BJ (cell line): ENCODE measurements around the gene SHBG. TPM values are rescaled to one million over a fixed set of nuclear protein-coding genes. Genes with fewer than 3 reads are reported as not detected.
"Not testable (repeated sequence)": the region's sequence is repeated elsewhere in the genome, so short reads cannot be mapped to it uniquely, and the experiment has no call there.

Experiments used
- CTCF ChIA-PET: fragments of 350-600 bp; formaldehyde crosslinking; extraction: SDS; loops from one replicate; lab custom pipeline; 2021; ENCODE audit warnings: antibody characterized with exemption, inconsistent platforms; lab: Yijun Ruan, JAX
- POLR2A ChIA-PET: fragments of 300-600 bp; sonication (Branson Sonifier 250); formaldehyde crosslinking; extraction: SDS; loops from one replicate; lab custom pipeline; 2021; ENCODE audit warnings: antibody characterized with exemption; lab: Charles Lee
- DNase-seq: peaks from one replicate; pipeline ENCODE4 v3.0.0-alpha.2; 2011; ENCODE audit warnings: low read depth
- H3K27me3 ChIP-seq: 2 replicates; pipeline ENCODE4 v1.6.0; 2011; ENCODE audit warnings: low read length; ENCODE audit not compliant: control insufficient read depth, insufficient read depth
- H3K36me3 ChIP-seq: 2 replicates; pipeline ENCODE4 v1.5.1; 2011; ENCODE audit warnings: low read length; ENCODE audit not compliant: control insufficient read depth, insufficient read depth
- H3K4me3 ChIP-seq: 2 replicates; pipeline ENCODE4 v1.5.1; 2011; ENCODE audit warnings: low read depth, mild to moderate bottlenecking, control low read depth, low read length
- CTCF ChIP-seq: IDR thresholded peaks from 2 replicates; pipeline ENCODE4 v1.5.1; 2011; ENCODE audit warnings: low read depth, mild to moderate bottlenecking, control low read depth, inconsistent platforms, low read length, moderate library complexity; ENCODE audit not compliant: insufficient read depth
- polyA plus RNA-seq: library from polyadenylated mRNA; depleted of rRNA; stranded (reverse); fragments of >200 nt; gene quantifications from 2 replicates; pipeline ENCODE4 v1.2.3, GENCODE V29; 2011

Gene SHBG
- polyA plus RNA-seq, 1 experiment, result 1.2 TPM

GRCh38 chr17:7634384-7634783 lies 4.4 kb downstream of the SHBG start:
- POLR2A ChIA-PET, result no interaction called here
- Histone ChIP-seq H3K4me3 (no peak overlapping the region), H3K36me3 (no peaks in the 10 kb centered on the region), H3K27me3 (no peaks in the 10 kb centered on the region)
- CTCF ChIA-PET, result interaction anchor here (0.6 to 7.9 kb wide), 9 partner anchors 8 to 83 kb away, joined by 3 to 91 read pairs (median 4); partner anchors contain the start of genes ATP1B2, DNAH2, TP53 and WRAP53
- TF ChIP-seq CTCF, result peak; percentile 60
- no peak for DNase-seq

GRCh38 chr17:7636163-7636562 lies 6.2 kb downstream of the SHBG start:
- Histone ChIP-seq H3K36me3 (no peaks in the 10 kb centered on the region), H3K27me3 (no peaks in the 10 kb centered on the region), H3K4me3 (no peak overlapping the region)
- no peak for DNase-seq
- ChIA-PET POLR2A (no interaction called here), CTCF (interaction anchor here (1.3 to 7.9 kb wide), 3 partner anchors 9 to 50 kb away, joined by 3 to 91 read pairs (median 5); partner anchors contain the start of genes SAT2, TP53 and WRAP53)
- TF ChIP-seq CTCF, result no peak

GRCh38 chr17:7640783-7641182 lies 10.8 kb downstream of the SHBG start:
- ChIA-PET CTCF (interaction anchor here (1.4 to 1.9 kb wide), 2 partner anchors 8 to 11 kb away, joined by 5 to 11 read pairs; no protein-coding TSS in a partner anchor), POLR2A (no interaction called here)
- Histone ChIP-seq H3K4me3 (no peak overlapping the region), H3K36me3 (no peaks in the 10 kb centered on the region), H3K27me3 (no peaks in the 10 kb centered on the region)
- TF ChIP-seq CTCF, result no peak
- no peak for DNase-seq

GRCh38 chr17:7641635-7642034 lies 11.7 kb downstream of the SHBG start:
- POLR2A ChIA-PET, result not testable (repeated sequence)
- CTCF ChIA-PET, result interaction anchor here (1.4 to 1.9 kb wide), 3 partner anchors 9 to 72 kb away, joined by 3 to 11 read pairs (median 5); no protein-coding TSS in a partner anchor

GRCh38 chr17:7644775-7645174 lies 14.8 kb downstream of the SHBG start:
- no peaks in the 10 kb centered on the region for H3K36me3 ChIP-seq
- no peak for DNase-seq
- H3K4me3 ChIP-seq, result no peak overlapping the region
- TF ChIP-seq CTCF, result no peak
- POLR2A ChIA-PET, result no interaction called here
- H3K27me3 ChIP-seq, result peaks cover 6% of the 10 kb centered on the region
- CTCF ChIA-PET, result interaction anchor here (0.6 to 1.7 kb wide), 3 partner anchors 11 to 13 kb away, joined by 4 to 6 read pairs (median 4); no protein-coding TSS in a partner anchor

More at GRCh38 chr17:7641635-7642034, 11.7 kb downstream of the SHBG start:
- H3K4me3 ChIP-seq, DNase-seq, H3K36me3 ChIP-seq, H3K27me3 ChIP-seq: not testable (repeated sequence)

GRCh38 chr17:7646457-7646856 lies 16.5 kb downstream of the SHBG start:
- no peak for DNase-seq
- H3K4me3 ChIP-seq, result no peak overlapping the region
- TF ChIP-seq CTCF, result no peak
- ChIA-PET CTCF (interaction anchor here (1.1 kb wide), 1 partner anchor 14 kb away, joined by 3 read pairs; no protein-coding TSS in a partner anchor), POLR2A (no interaction called here)
- no peaks in the 10 kb centered on the region for H3K36me3 ChIP-seq
- peaks cover 18% of the 10 kb centered on the region for H3K27me3 ChIP-seq
